ENCODE results near the gene UGT1A5.
"Not testable (repeated sequence)": the region's sequence is repeated elsewhere in the genome, so short reads cannot be mapped to it uniquely, and the experiment has no call there.

UGT1A5 gene

DNA sequence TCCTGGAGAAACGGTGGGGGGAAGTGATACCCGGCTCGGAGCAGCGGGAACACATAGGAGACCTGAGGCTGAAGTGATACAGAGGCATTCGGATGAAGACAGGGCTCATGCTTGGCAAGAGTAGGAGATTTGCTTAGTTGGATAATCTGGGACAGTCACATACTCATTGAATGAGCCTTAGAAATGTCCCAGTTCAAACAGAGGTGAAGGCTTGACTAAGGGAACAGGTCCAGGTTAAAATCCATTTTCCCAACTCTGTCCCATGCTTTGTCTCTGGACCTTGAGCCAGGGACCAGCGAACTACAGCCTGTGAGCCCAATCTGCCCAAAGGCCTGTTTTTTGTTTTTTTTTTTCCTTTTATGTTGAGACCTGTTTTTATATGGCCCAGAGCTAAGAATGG lies 18.7 kb upstream of the UGT1A5 start:
- DNase-seq (ENCODE audit: low spot score) = no peak

GRCh38 chr2:233698740-233699139 lies 14.0 kb upstream of the UGT1A5 start:
- DNase-seq (ENCODE audit: low spot score) = no peak

DNA sequence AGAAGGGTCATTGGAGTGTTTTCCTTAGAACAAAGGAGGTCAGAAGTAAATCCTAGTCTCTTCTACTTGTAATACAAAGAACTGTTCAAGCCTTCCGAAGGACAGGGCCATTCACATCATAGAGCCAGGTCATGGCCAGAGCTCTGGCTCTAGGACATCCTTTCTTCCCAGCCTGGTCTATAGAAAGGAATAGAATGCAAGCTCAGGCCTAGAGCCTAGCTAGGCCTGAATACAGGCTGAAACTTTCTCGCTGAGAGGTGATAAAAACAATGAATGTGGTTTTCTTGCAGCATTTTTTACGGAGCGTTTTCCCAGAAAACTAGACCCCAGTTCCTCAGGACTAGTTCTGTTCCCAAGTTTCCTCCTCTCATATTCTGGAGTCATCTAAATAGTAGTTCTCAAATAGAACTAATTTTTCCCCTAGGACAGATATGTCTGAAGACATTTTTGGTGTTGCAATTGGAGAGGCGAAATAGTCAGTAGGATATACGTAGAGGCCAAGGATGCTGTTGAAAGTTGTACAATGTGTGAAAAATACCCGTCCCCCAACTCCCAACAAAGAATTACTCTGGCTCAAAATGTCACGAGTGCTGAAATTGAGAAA lies 13.2 kb upstream of the UGT1A5 start:
- no peak for DNase-seq (ENCODE audit: low spot score)

DNA sequence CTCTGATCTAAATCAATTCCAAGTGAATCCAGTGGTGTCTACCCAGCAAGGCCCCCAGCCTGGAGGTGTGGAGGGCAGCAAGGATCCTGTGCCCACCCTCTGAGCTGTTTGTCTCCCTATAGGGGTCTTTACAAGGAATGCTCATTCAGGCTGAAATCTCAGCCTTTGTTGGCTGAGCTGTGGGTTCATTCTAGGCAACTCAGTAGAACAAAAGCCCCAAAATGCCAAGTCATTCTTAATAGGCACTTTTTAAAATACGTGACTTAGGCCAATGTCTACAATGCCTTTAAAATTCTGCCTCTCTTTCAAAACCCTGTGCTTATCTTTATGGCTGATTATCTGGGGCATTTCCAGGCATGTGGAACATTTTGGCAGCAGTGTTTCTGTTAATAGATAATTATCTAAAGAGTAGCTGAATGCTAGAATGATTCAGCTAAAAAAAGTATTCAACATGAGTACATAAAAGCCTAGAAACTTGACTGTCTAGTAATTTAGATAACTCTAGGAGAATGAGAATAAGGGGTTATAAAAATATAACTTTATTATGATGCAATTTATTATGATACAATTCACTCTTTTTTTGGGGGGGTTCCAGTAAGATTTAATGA lies 12.6 kb upstream of the UGT1A5 start:
- DNase-seq (ENCODE audit: low spot score) = no peak

DNA sequence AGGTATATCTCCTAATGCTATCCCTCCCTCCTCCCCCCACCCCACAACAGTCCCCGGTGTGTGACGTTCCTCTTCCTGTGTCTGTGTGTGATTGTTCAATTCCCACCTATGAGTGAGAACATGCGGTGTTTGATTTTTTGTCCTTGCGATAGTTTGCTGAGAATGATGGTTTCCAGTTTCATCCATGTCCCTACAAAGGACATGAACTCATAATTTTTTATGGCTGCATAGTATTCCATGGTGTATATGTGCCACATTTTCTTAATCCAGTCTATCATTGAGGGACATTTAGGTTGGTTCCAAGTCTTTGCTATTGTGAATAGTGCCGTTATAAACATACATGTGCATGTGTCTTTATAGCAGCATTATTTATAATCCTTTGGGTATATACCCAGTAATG lies 11.9 kb upstream of the UGT1A5 start:
- DNase-seq (ENCODE audit: low spot score) = not testable (repeated sequence)

DNA sequence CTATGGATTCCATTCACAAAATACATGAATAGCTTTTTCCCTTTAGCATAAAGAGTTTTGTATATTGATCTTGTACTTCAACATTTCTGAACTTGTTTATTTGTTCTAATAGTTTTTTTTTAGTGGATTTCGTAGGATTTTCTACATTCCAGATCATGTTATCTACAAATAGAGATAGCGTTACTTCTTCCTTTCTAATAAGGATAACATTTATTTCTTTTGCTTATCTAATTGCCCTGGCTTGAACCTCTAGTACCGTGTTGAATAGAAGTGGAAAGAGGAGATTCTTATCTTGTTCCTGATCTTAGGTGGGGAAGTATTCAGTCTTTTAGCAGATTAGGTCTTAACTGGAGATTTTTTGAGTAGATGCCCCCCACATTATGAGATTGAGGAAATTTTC lies 10.5 kb upstream of the UGT1A5 start:
- no peak for DNase-seq (ENCODE audit: low spot score)

GRCh38 chr2:233705911-233706506 lies 6.7 kb upstream of the UGT1A5 start:
- DNase-seq (ENCODE audit: low spot score) = no peak

GRCh38 chr2:233706720-233707119 lies 6.0 kb upstream of the UGT1A5 start:
- no peak for DNase-seq (ENCODE audit: low spot score)

- no peak for DNase-seq (ENCODE audit: low spot score)
These were observed 4.6 kb upstream of the UGT1A5 start for GRCh38 chr2:233707940-233708644.

DNA sequence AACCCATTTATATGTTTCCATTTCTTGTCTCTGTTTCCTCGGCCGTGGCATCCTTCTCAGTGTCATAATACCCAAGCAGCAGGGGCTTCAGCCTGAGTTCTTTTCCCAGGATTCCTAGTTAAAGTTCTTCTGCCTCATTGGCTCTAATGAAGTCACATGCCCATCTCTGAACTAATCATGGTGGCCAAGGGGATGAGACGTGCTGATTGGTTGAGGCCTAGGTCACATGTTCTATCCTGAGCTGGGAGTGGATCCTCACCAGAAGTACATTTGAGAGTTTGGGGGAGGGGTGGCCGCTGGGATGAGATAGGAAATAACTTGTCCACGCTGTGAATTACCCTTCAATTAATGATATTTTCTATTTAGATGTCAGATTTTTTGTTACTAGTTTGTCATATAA lies 3.8 kb upstream of the UGT1A5 start:
- DNase-seq (ENCODE audit: low spot score) = no peak

- DNase-seq (ENCODE audit: low spot score) = peak; percentile 56
These were observed 1.2 kb upstream of the UGT1A5 start for GRCh38 chr2:233711312-233712008.

DNA sequence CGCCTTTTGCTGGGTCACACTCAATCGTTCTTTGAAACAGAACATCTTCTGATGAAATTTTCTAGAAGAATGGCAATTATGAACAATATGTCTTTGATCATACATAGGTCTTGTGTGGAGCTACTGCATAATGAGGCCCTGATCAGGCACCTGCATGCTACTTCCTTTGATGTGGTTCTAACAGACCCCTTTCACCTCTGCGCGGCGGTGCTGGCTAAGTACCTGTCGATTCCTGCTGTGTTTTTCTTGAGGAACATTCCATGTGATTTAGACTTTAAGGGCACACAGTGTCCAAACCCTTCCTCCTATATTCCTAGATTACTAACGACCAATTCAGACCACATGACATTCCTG lies 532 bp downstream of the UGT1A5 start:
- DNase-seq (ENCODE audit: low spot score) = no peak

DNA sequence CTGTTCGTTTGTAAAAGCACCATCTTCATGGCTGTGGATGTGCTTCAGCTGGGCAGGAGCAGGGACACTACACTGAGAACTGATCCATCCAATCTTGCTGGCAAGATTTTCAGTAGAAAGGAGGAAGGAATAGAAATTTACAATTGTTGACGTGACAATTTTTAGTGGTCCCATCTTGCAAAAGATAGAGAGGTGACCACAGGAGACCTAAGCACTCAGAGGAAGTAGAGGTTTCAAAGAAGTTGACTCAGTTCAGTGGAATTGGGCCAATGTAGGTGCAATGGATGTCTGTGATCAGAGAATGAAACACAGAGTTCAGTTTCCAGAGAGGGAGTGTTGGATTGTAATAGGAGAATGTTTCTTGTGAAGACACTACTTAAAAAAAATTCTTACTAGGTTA lies 1.4 kb downstream of the UGT1A5 start:
- DNase-seq (ENCODE audit: low spot score) = no peak

DNA sequence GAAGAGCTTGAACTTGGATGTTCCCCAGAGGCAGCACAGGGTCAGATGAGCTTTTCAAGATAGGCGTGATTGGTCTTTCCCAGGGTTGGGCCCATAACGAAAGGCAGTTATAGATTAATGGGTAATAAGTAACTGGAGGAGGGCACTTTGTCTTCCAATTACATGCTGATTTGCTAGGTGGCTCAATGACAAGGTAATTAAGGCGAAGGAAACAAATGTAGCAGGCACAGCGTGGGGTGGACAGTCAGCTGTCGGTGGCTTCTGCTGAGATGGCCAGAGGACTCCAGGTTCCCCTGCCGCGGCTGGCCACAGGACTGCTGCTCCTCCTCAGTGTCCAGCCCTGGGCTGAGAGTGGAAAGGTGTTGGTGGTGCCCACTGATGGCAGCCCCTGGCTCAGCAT lies 5.8 kb downstream of the UGT1A5 start, which contains the start of gene UGT1A4:
UGT1A4 (plus strand) TSS at position 185 of the 400 bp plus-strand sequence; CDS start at position 270, 85 bp downstream.
- DNase-seq (ENCODE audit: low spot score) = no peak

GRCh38 chr2:233728723-233729301 lies 16.1 kb downstream of the UGT1A5 start, which contains the start of gene UGT1A3:
TSS of gene UGT1A3 (plus strand) at chr2:233729042. CDS start at chr2:233729127, 85 bp downstream.
- DNase-seq (ENCODE audit: low spot score) = no peak

GRCh38 chr2:233736868-233737653 lies 24.4 kb downstream of the UGT1A5 start:
- not testable (repeated sequence) for DNase-seq (ENCODE audit: low spot score)

DNA sequence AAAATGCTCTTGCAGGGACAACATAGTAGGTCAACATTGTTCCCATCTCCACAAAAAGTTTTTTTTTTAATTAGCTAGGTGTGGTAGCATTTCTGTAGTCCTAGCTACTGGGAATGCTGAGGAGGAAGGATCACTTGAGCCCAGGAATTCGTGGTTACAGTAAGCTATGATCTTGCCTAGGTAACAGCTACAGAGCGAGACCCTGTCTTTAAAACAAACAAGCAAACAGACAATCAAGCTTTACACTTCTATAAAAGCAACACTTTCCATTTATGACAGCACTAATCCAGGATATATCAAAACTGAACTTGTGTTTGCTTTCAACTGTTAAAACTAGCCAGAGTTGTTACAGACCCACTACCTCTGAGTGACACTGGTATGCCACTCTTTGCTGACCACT lies 28.2 kb downstream of the UGT1A5 start:
- DNase-seq (ENCODE audit: low spot score) = no peak

DNA sequence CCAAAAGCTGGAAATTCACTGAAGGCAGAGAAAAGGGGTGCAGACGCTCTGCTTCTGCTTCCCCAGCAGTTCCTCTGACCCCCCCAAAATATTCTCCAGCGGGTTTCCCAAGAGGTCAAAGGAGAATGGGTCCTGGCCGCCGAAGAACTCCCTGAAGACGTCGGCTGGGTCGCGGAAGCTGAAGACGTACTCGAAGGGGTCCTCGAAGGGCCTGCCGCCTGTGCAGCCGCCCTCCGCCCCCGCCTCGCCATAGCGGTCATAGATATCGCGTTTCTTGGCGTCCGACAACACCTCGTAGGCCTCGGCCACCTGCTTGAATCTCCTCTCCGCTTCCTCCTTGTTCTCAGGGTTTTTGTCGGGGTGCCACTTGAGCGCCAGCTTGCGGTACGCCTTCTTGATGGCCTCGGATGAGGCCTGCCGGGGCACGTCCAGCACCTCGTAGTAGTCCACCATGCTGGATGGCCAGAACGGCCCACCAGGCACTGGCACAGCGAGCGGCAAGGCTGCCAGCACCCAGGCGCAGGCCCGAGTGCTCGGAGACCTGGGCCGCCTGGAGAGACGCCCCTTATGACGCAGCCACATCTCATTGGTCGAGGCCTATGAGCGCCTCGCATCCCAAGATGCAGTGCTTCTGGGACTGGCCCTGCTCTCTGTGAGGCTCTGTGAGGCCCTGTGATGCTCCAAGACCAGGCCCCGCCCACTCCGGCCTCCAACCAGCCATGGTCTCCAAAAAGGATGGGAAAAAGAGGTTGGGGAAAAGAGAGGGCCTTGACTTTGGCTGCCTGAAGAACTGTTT lies 31.0 kb downstream of the UGT1A5 start:
- DNase-seq (ENCODE audit: low spot score) = no peak

GRCh38 chr2:233745073-233745755 lies 32.5 kb downstream of the UGT1A5 start:
- no peak for DNase-seq (ENCODE audit: low spot score)

- DNase-seq (ENCODE audit: low spot score) = not testable (repeated sequence)
These were observed 33.1 kb downstream of the UGT1A5 start for GRCh38 chr2:233745838-233746237.
